Measurements from ENCODE around the gene TOR2A. TPM values are rescaled to one million over a fixed set of nuclear protein-coding genes. Genes with fewer than 3 reads are reported as not detected.

TOR2A gene
- total and polyA plus RNA-seq, 2 donors from 2014 or later = 12.7 to 14.5 TPM

DNA sequence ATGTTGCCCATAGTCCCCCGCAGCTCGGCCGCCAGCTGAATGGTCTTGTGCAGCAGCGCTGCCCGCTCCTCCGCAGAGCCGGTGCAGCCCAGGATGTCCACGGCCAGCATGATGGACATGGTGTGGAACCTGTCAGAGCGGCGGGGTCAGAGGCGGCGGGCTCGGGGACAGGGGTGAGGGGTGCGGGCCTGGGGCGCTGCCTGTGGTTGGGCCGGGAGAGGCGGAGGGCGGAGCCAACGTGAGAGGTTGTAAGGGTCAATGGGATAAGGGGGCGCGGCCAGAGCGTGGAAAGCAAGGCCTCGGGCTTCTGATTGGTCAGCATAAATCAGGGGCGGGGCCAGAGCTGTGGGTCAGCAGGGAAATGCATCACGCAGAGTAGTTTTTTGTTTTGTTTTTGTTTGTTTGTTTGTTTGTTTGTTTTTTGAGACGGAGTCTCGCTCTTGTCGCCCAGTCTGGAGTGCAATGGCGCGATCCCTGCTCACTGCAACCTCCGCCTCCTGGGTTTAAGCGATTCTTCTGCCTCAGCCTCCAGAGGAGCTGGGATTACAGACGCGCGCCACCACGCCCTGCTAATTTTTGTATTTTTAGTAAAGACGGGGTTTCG lies 6.8 kb upstream of the TOR2A start:
- TF ChIP-seq, protein P1, sequence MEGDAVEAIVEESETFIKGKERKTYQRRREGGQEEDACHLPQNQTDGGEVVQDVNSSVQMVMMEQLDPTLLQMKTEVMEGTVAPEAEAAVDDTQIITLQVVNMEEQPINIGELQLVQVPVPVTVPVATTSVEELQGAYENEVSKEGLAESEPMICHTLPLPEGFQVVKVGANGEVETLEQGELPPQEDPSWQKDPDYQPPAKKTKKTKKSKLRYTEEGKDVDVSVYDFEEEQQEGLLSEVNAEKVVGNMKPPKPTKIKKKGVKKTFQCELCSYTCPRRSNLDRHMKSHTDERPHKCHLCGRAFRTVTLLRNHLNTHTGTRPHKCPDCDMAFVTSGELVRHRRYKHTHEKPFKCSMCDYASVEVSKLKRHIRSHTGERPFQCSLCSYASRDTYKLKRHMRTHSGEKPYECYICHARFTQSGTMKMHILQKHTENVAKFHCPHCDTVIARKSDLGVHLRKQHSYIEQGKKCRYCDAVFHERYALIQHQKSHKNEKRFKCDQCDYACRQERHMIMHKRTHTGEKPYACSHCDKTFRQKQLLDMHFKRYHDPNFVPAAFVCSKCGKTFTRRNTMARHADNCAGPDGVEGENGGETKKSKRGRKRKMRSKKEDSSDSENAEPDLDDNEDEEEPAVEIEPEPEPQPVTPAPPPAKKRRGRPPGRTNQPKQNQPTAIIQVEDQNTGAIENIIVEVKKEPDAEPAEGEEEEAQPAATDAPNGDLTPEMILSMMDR (IDR thresholded peaks at IDR 0.05; ENCODE audit: borderline replicate concordance, extremely low read depth, insufficient read depth) = no peak
- Histone ChIP-seq H3K4me3 (ENCODE audit: low read length in 3 of 3) (peak overlapping the region in 1 of 3 donors; percentile 33), H3K27me3 (ENCODE audit: control insufficient read depth, insufficient read depth, low read length) (no peaks in the 10 kb centered on the region), H3K9ac (ENCODE audit: low read length in 3 of 3) (no peak overlapping the region), H3K36me3 (ENCODE audit: control insufficient read depth in 2 of 3, insufficient read depth in 3 of 3, low read length in 3 of 3) (no peaks in the 10 kb centered on the region), H3K9me3 (ENCODE audit: control insufficient read depth in 2 of 3, insufficient read depth in 1 of 3, low read length in 3 of 3) (no peaks in the 10 kb centered on the region), H3K4me1 (ENCODE audit: control insufficient read depth in 2 of 3, insufficient read depth in 2 of 3, low read depth in 1 of 3, low read length in 3 of 3) (peaks cover 0 to 3% (median 0%) of the 10 kb centered on the region in 3 donors), H3K27ac (ENCODE audit: low read depth in 2 of 2, low read length in 2 of 2) (no peak overlapping the region)
- DNase-seq (peak; percentile 84 to 93 (median 89)), FAIRE-seq (no peak)
- intact Hi-C loops (cut with DNase I) = loop anchor here (5.0 kb wide), 1 partner anchor 35 kb away; the partner anchor contains the start of gene SH2D3C

GRCh38 chr9:127739614-127740330 lies 4.7 kb upstream of the TOR2A start:
- Histone ChIP-seq H3K9me3 (ENCODE audit: control insufficient read depth in 2 of 3, insufficient read depth in 1 of 3, low read length in 3 of 3) (no peaks in the 10 kb centered on the region), H3K9ac (ENCODE audit: low read length in 3 of 3) (no peak overlapping the region), H3K36me3 (ENCODE audit: control insufficient read depth in 2 of 3, insufficient read depth in 3 of 3, low read length in 3 of 3) (no peaks in the 10 kb centered on the region), H3K4me1 (ENCODE audit: control insufficient read depth in 2 of 3, insufficient read depth in 2 of 3, low read depth in 1 of 3, low read length in 3 of 3) (peaks cover 0 to 6% (median 0%) of the 10 kb centered on the region in 3 donors), H3K4me3 (ENCODE audit: low read length in 3 of 3) (no peak overlapping the region), H3K27me3 (ENCODE audit: control insufficient read depth, insufficient read depth, low read length) (no peaks in the 10 kb centered on the region), H3K27ac (ENCODE audit: low read depth in 2 of 2, low read length in 2 of 2) (no peak overlapping the region)
- peak in 1 of 5 donors; percentile 47 for DNase-seq
- no peak for FAIRE-seq
- TF ChIP-seq, protein P1 (IDR thresholded peaks at IDR 0.05; ENCODE audit: borderline replicate concordance, extremely low read depth, insufficient read depth) = no peak
- intact Hi-C loops (cut with DNase I) = loop anchor here (5.0 kb wide), 1 partner anchor 38 kb away; the partner anchor contains the start of gene SH2D3C

GRCh38 chr9:127738666-127739065 lies 3.6 kb upstream of the TOR2A start:
- intact Hi-C loops (cut with DNase I) = no loop called here

More at GRCh38 chr9:127738666-127739065, 3.6 kb upstream of the TOR2A start:
- Histone ChIP-seq H3K4me1 (ENCODE audit: control insufficient read depth in 2 of 3, insufficient read depth in 2 of 3, low read depth in 1 of 3, low read length in 3 of 3) (peaks cover 0 to 13% (median 7%) of the 10 kb centered on the region in 3 donors), H3K9me3 (ENCODE audit: control insufficient read depth in 2 of 3, insufficient read depth in 1 of 3, low read length in 3 of 3) (no peaks in the 10 kb centered on the region), H3K27me3 (ENCODE audit: control insufficient read depth, insufficient read depth, low read length) (no peaks in the 10 kb centered on the region), H3K4me3 (ENCODE audit: low read length in 3 of 3) (no peak overlapping the region), H3K9ac (ENCODE audit: low read length in 3 of 3) (no peak overlapping the region), H3K27ac (ENCODE audit: low read depth in 2 of 2, low read length in 2 of 2) (no peak overlapping the region), H3K36me3 (ENCODE audit: control insufficient read depth in 2 of 3, insufficient read depth in 3 of 3, low read length in 3 of 3) (no peaks in the 10 kb centered on the region)
- FAIRE-seq (no peak), DNase-seq (peak in 1 of 5 donors; percentile 46)
- TF ChIP-seq, protein P1 (IDR thresholded peaks at IDR 0.05; ENCODE audit: borderline replicate concordance, extremely low read depth, insufficient read depth) = no peak
